SK-N-SH (cell line): ENCODE measurements around the gene MAMDC2. TPM values are rescaled to one million over a fixed set of nuclear protein-coding genes. Genes with fewer than 3 reads are reported as not detected.

Experiments used
- CTCF ChIA-PET: fragments of 300-600, 350-600 bp; formaldehyde crosslinking; extraction: SDS; loops from one replicate; lab custom pipeline; 2021; lab: Yijun Ruan, JAX
- POLR2A ChIA-PET: fragments of 350-600 bp; sonication (Branson Sonifier 250); formaldehyde crosslinking; extraction: SDS; loops from one replicate; lab custom pipeline; 2020; ENCODE audit warnings: antibody characterized with exemption, inconsistent platforms; lab: Yijun Ruan, JAX
- DNase-seq: peaks from one replicate; pipeline ENCODE4 v3.0.0; 2012
- H2AFZ ChIP-seq: fragments of 200-600 bp; sonication (generic); 2 replicates; pipeline ENCODE4 v1.8.1; 2016; ENCODE audit warnings: antibody characterized with exemption, mild to moderate bottlenecking, low read depth
- H3F3A ChIP-seq: fragments of 200-600 bp; sonication (generic); replicated peaks from 2 replicates; pipeline ENCODE3; 2016; ENCODE audit warnings: antibody characterized with exemption, mild to moderate bottlenecking; ENCODE audit not compliant: insufficient read depth
- H3K27ac ChIP-seq, 2 experiments: fragments of 200-500 bp in 1 of 2; fragments of 200-600 bp in 1 of 2; sonication (Bioruptor generic) in 1 of 2; sonication (generic), shearing (Covaris generic) in 1 of 2; 2 replicates each; pipeline versions ENCODE4 v1.5.1 to v1.6.1; 2014 to 2016; ENCODE audit warnings: low read depth in 2 of 2, inconsistent platforms in 1 of 2, low read length in 1 of 2, mild to moderate bottlenecking in 1 of 2, mixed read lengths in 1 of 2
- H3K27me3 ChIP-seq: fragments of 200-600 bp; sonication (generic), shearing (Covaris generic); 2 replicates; pipeline ENCODE4 v1.6.1; 2016; ENCODE audit warnings: mixed run types; ENCODE audit not compliant: insufficient read depth
- H3K36me3 ChIP-seq, 2 experiments: fragments of 200-500 bp in 1 of 2; fragments of 200-600 bp in 1 of 2; sonication (Bioruptor generic) in 1 of 2; sonication (generic) in 1 of 2; replicated peaks in 1 of 2; 2 replicates each; pipeline versions ENCODE3 to v1.5.1; 2014 to 2016; ENCODE audit warnings: low read length in 1 of 2, mild to moderate bottlenecking in 1 of 2; ENCODE audit not compliant: insufficient read depth in 2 of 2, control insufficient read depth in 1 of 2
- H3K4me1 ChIP-seq, 2 experiments: fragments of 200-500 bp in 1 of 2; fragments of 200-600 bp in 1 of 2; sonication (Bioruptor generic) in 1 of 2; sonication (generic), shearing (Covaris generic) in 1 of 2; 2 replicates each; pipeline versions ENCODE4 v1.5.1 to v1.6.1; 2014 to 2016; ENCODE audit warnings: low read depth in 1 of 2, low read length in 1 of 2, mixed run types in 1 of 2; ENCODE audit not compliant: insufficient read depth in 2 of 2, control insufficient read depth in 1 of 2
- H3K4me2 ChIP-seq: fragments of 200-600 bp; sonication (generic), shearing (Covaris generic); 2 replicates; pipeline ENCODE4 v1.6.1; 2017; ENCODE audit warnings: mixed run types
- H3K4me3 ChIP-seq, 2 experiments: fragments of 200-500 bp in 1 of 2; fragments of 200-600 bp in 1 of 2; sonication (Bioruptor generic) in 1 of 2; sonication (generic), shearing (Covaris generic) in 1 of 2; 2 replicates each; pipeline versions ENCODE4 v1.5.1 to v1.8.1; 2014 to 2016; ENCODE audit warnings: low read depth in 2 of 2, inconsistent platforms in 1 of 2, low read length in 1 of 2, mild to moderate bottlenecking in 1 of 2, mixed read lengths in 1 of 2, moderate library complexity in 1 of 2
- H3K79me2 ChIP-seq: fragments of 200-600 bp; sonication (generic); 2 replicates; pipeline ENCODE4 v1.8.1; 2017; ENCODE audit warnings: mild to moderate bottlenecking; ENCODE audit not compliant: insufficient read depth
- H3K9ac ChIP-seq: fragments of 200-600 bp; sonication (generic); 2 replicates; pipeline ENCODE4 v1.6.1; 2017; ENCODE audit warnings: mixed run types
- H3K9me2 ChIP-seq: fragments of 200-600 bp; sonication (generic); 2 replicates; pipeline ENCODE4 v1.6.1; 2017; ENCODE audit warnings: mixed run types
- H3K9me3 ChIP-seq: fragments of 200-600 bp; sonication (generic); 2 replicates; pipeline ENCODE4 v1.6.1; 2017; ENCODE audit warnings: mixed run types, mild to moderate bottlenecking, moderate library complexity
- H4K20me1 ChIP-seq: fragments of 200-600 bp; sonication (generic); 2 replicates; pipeline ENCODE4 v1.6.1; 2017; ENCODE audit warnings: mild to moderate bottlenecking, mixed run types; ENCODE audit not compliant: insufficient read depth
- EZH2phosphoT487 ChIP-seq: fragments of 200-600 bp; sonication (generic); IDR thresholded peaks from 2 replicates; pipeline ENCODE4 v1.6.1; 2017; ENCODE audit warnings: low read depth, mixed run types, mild to moderate bottlenecking, antibody characterized with exemption, moderate library complexity, borderline replicate concordance
- FOSL2 ChIP-seq: IDR thresholded peaks from 2 replicates; pipeline ENCODE4 v1.4.0; 2012; ENCODE audit warnings: low read depth, mild to moderate bottlenecking, moderate library complexity, borderline replicate concordance
- FOXM1 ChIP-seq: IDR thresholded peaks from 2 replicates; pipeline ENCODE4 v1.4.0; 2012; ENCODE audit warnings: low read depth, mild to moderate bottlenecking
- GATA2 ChIP-seq: sonication (generic); formaldehyde crosslinking; IDR thresholded peaks from 2 replicates; pipeline ENCODE4 v1.5.0; 2020; ENCODE audit warnings: mild to moderate bottlenecking, missing genetic modification reagents
- JUND ChIP-seq: IDR thresholded peaks from 2 replicates; pipeline ENCODE4 v1.4.0; 2012
- MXI1 ChIP-seq: IDR thresholded peaks from 2 replicates; pipeline ENCODE4 v1.6.1; 2012; ENCODE audit warnings: mild to moderate bottlenecking, low read depth, low read length, improper control_type of control experiment
- RAD21 ChIP-seq: IDR thresholded peaks from 2 replicates; pipeline ENCODE4 v1.6.1; 2012; ENCODE audit warnings: mild to moderate bottlenecking, low read length
- RCOR1 ChIP-seq: fragments of 150-350 bp; IDR thresholded peaks from 2 replicates; pipeline ENCODE4 v1.6.1; 2017; ENCODE audit warnings: antibody characterized with exemption, low read length
- RXRA ChIP-seq: IDR thresholded peaks from 2 replicates; pipeline ENCODE4 v1.4.0; 2012; ENCODE audit warnings: low read depth, mild to moderate bottlenecking, borderline replicate concordance
- SMC3 ChIP-seq: IDR thresholded peaks from 2 replicates; pipeline ENCODE4 v1.6.1; 2012; ENCODE audit warnings: low read depth, low read length, improper control_type of control experiment
- TEAD4 ChIP-seq: IDR thresholded peaks from 2 replicates; pipeline ENCODE4 v1.4.0; 2012; ENCODE audit warnings: mild to moderate bottlenecking, borderline replicate concordance; ENCODE audit not compliant: insufficient read depth
- YY1 ChIP-seq: IDR thresholded peaks from 2 replicates; pipeline ENCODE4 v1.4.0; 2012; ENCODE audit warnings: low read depth, mild to moderate bottlenecking
- WGBS: methylation state at CpG from one replicate; pipeline ENCODE4 v1.1.6; 2017; ENCODE audit warnings: low lambda C conversion rate; 5-methylcytosine and 5-hydroxymethylcytosine counted together
- polyA plus RNA-seq, 3 experiments: library from polyadenylated mRNA; depleted of rRNA; stranded (reverse); fragments of >200 nt; gene quantifications; 2 replicates each; pipeline ENCODE4 v1.2.3, GENCODE V29; 2012
- TF ChIP-seq, protein P1 (sequence below): IDR thresholded peaks from 2 replicates; pipeline ENCODE4 v1.6.1; 2012; ENCODE audit warnings: mild to moderate bottlenecking, low read depth, low read length, moderate library complexity
- TF ChIP-seq, protein P2 (sequence below): IDR thresholded peaks from 2 replicates; pipeline ENCODE4 v1.4.0; 2012; ENCODE audit warnings: low read depth, borderline replicate concordance
- TF ChIP-seq, protein P3 (sequence below): fragments of 200-600 bp; sonication (generic); IDR thresholded peaks from 2 replicates; pipeline ENCODE4 v1.6.1; 2017; ENCODE audit warnings: antibody characterized with exemption, mild to moderate bottlenecking, moderate library complexity
- TF ChIP-seq, protein P4 (sequence below): fragments of 150-350 bp; IDR thresholded peaks from 2 replicates; pipeline ENCODE4 v1.6.1; 2017; ENCODE audit warnings: antibody characterized with exemption, low read length, low read depth, borderline replicate concordance
- TF ChIP-seq, protein P5 (sequence below): IDR thresholded peaks from 2 replicates; pipeline ENCODE4; 2012

MAMDC2 gene
- polyA plus RNA-seq, 1 of the 3 experiments (the other 2 are of a cell fraction): not detected

DNA sequence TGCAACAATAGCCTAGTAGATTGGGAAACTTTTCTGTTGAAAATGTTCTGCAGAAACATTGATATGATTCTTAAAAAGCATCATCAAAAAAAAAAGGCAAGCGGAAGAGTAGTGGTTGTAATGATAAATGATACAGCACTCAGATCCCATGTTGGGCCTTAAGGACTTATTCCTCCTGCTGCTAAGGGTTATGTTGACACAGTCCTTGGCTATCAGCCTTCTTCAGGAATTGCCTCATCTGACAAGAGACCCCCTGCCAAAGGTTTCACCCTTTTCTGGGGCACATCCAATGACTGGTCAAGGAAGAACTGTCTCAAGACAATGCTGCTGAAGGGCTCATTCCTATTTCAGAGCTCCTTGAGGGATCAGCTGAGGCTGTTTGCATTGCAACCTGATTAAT lies 44.3 kb upstream of the MAMDC2 start (continued):
- TF ChIP-seq, protein P1, sequence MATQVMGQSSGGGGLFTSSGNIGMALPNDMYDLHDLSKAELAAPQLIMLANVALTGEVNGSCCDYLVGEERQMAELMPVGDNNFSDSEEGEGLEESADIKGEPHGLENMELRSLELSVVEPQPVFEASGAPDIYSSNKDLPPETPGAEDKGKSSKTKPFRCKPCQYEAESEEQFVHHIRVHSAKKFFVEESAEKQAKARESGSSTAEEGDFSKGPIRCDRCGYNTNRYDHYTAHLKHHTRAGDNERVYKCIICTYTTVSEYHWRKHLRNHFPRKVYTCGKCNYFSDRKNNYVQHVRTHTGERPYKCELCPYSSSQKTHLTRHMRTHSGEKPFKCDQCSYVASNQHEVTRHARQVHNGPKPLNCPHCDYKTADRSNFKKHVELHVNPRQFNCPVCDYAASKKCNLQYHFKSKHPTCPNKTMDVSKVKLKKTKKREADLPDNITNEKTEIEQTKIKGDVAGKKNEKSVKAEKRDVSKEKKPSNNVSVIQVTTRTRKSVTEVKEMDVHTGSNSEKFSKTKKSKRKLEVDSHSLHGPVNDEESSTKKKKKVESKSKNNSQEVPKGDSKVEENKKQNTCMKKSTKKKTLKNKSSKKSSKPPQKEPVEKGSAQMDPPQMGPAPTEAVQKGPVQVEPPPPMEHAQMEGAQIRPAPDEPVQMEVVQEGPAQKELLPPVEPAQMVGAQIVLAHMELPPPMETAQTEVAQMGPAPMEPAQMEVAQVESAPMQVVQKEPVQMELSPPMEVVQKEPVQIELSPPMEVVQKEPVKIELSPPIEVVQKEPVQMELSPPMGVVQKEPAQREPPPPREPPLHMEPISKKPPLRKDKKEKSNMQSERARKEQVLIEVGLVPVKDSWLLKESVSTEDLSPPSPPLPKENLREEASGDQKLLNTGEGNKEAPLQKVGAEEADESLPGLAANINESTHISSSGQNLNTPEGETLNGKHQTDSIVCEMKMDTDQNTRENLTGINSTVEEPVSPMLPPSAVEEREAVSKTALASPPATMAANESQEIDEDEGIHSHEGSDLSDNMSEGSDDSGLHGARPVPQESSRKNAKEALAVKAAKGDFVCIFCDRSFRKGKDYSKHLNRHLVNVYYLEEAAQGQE: no peak
- TF ChIP-seq, protein P2, sequence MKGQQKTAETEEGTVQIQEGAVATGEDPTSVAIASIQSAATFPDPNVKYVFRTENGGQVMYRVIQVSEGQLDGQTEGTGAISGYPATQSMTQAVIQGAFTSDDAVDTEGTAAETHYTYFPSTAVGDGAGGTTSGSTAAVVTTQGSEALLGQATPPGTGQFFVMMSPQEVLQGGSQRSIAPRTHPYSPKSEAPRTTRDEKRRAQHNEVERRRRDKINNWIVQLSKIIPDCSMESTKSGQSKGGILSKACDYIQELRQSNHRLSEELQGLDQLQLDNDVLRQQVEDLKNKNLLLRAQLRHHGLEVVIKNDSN: no peak
- TF ChIP-seq JUND (no peak), EZH2phosphoT487 (no peak), GATA2 (CRISPR knock-in tag) (no peak), FOSL2 (no peak)
- TF ChIP-seq, all 33 proteins: peak for 0

DNA sequence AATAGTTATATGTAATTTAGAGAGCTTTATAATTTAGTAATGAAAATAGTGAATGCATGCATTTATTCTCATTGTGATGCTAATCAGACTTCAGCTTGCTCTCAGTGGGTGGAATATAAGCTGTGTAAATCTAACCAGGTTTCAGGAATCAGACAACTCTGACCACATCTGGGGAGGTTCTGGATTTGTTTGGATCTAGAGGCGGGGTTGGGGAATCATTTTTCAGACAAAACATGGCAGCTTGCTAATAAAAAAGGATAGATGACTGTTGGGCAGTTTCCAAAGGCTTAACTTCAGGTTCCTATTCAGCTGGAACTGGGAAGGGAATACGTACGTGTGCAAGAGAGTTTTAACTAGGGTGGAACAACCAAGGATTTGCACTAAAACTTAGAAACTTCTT lies 43.2 kb upstream of the MAMDC2 start:
- POLR2A ChIA-PET: no interaction called here
- no peaks in the 10 kb centered on the region for H3K4me1 ChIP-seq
- H2AFZ ChIP-seq: no peak overlapping the region
- H3K9ac ChIP-seq: no peak overlapping the region
- H3K9me3 ChIP-seq: no peaks in the 10 kb centered on the region
- H3K9me2 ChIP-seq: no peaks in the 10 kb centered on the region
- DNase-seq: no peak
- CTCF ChIA-PET: interaction anchor here (2.6 kb wide), 1 partner anchor 110 kb away, joined by 5 read pairs; no protein-coding TSS in a partner anchor
- no peak overlapping the region for H3K4me2 ChIP-seq
- H4K20me1 ChIP-seq: no peaks in the 10 kb centered on the region
- H3K36me3 ChIP-seq: no peaks in the 10 kb centered on the region
- no peak overlapping the region for H3K4me3 ChIP-seq
- no peaks in the 10 kb centered on the region for H3K79me2 ChIP-seq
- WGBS: 59% methylated on average over 3 of the region's 3 CpGs
- no peaks in the 10 kb centered on the region for H3K27me3 ChIP-seq
- H3F3A ChIP-seq: peaks cover 14% of the 10 kb centered on the region
- no peak overlapping the region for H3K27ac ChIP-seq
- TF ChIP-seq RAD21: no peak
- no peak for TF ChIP-seq TEAD4
- TF ChIP-seq, protein P3, sequence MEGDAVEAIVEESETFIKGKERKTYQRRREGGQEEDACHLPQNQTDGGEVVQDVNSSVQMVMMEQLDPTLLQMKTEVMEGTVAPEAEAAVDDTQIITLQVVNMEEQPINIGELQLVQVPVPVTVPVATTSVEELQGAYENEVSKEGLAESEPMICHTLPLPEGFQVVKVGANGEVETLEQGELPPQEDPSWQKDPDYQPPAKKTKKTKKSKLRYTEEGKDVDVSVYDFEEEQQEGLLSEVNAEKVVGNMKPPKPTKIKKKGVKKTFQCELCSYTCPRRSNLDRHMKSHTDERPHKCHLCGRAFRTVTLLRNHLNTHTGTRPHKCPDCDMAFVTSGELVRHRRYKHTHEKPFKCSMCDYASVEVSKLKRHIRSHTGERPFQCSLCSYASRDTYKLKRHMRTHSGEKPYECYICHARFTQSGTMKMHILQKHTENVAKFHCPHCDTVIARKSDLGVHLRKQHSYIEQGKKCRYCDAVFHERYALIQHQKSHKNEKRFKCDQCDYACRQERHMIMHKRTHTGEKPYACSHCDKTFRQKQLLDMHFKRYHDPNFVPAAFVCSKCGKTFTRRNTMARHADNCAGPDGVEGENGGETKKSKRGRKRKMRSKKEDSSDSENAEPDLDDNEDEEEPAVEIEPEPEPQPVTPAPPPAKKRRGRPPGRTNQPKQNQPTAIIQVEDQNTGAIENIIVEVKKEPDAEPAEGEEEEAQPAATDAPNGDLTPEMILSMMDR: no peak
- TF ChIP-seq EZH2phosphoT487: no peak
- TF ChIP-seq FOXM1: no peak
- TF ChIP-seq, protein P4, sequence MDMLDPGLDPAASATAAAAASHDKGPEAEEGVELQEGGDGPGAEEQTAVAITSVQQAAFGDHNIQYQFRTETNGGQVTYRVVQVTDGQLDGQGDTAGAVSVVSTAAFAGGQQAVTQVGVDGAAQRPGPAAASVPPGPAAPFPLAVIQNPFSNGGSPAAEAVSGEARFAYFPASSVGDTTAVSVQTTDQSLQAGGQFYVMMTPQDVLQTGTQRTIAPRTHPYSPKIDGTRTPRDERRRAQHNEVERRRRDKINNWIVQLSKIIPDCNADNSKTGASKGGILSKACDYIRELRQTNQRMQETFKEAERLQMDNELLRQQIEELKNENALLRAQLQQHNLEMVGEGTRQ: no peak
- TF ChIP-seq, protein P1: no peak
- TF ChIP-seq MXI1: no peak
- TF ChIP-seq SMC3: no peak
- TF ChIP-seq YY1: no peak
- no peak for TF ChIP-seq FOSL2
- TF ChIP-seq, protein P5, sequence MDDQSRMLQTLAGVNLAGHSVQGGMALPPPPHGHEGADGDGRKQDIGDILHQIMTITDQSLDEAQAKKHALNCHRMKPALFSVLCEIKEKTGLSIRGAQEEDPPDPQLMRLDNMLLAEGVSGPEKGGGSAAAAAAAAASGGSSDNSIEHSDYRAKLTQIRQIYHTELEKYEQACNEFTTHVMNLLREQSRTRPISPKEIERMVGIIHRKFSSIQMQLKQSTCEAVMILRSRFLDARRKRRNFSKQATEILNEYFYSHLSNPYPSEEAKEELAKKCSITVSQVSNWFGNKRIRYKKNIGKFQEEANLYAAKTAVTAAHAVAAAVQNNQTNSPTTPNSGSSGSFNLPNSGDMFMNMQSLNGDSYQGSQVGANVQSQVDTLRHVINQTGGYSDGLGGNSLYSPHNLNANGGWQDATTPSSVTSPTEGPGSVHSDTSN: no peak
- TF ChIP-seq RXRA: no peak
- TF ChIP-seq JUND: no peak
- TF ChIP-seq GATA2 (CRISPR knock-in tag): no peak
- TF ChIP-seq RCOR1: no peak
- TF ChIP-seq, protein P2: no peak
